H1 (cell line): ENCODE measurements around the gene CASS4. TPM values are rescaled to one million over a fixed set of nuclear protein-coding genes. Genes with fewer than 3 reads are reported as not detected.

Source experiments
- CTCF ChIA-PET: fragments of 300-600 bp; sonication (Branson Sonifier 250); formaldehyde crosslinking; loops from one replicate; lab custom pipeline; 2021; ENCODE audit not compliant: partially characterized antibody; lab: Charles Lee
- POLR2A ChIA-PET: fragments of 300-600 bp; sonication (Branson Sonifier 250); formaldehyde crosslinking; loops from one replicate; lab custom pipeline; 2021; ENCODE audit warnings: inconsistent platforms; ENCODE audit not compliant: partially characterized antibody; lab: Charles Lee
- DNase-seq, 2 experiments: peaks; one replicate each; pipeline versions ENCODE4 v3.0.0 to v3.0.0-alpha.2; 2010 to 2022; ENCODE audit warnings: low spot score in 2 of 2, low read depth in 1 of 2, mixed read lengths in 1 of 2
- FAIRE-seq: peaks from 2 replicates; lab custom pipeline; 2011; peaks lifted over from hg19 to GRCh38; lab: Jason Lieb, UNC
- H2AFZ ChIP-seq: 2 replicates; pipeline ENCODE4 v1.8.1; 2012; ENCODE audit warnings: low read length, inconsistent platforms
- H2AK5ac ChIP-seq: 2 replicates; pipeline ENCODE4 v1.6.1; 2013; ENCODE audit warnings: low read depth, low read length
- H2BK120ac ChIP-seq: replicated peaks from 2 replicates; pipeline ENCODE3; 2013; ENCODE audit warnings: low read depth, low read length, inconsistent platforms
- H2BK12ac ChIP-seq: 2 replicates; pipeline ENCODE4 v1.6.1; 2013; ENCODE audit warnings: low read depth, low read length
- H2BK15ac ChIP-seq: 2 replicates; pipeline ENCODE4 v1.6.1; 2013; ENCODE audit warnings: low read length
- H2BK20ac ChIP-seq: 2 replicates; pipeline ENCODE4 v1.6.1; 2013; ENCODE audit warnings: low read length
- H2BK5ac ChIP-seq: 2 replicates; pipeline ENCODE4 v1.6.1; 2013; ENCODE audit warnings: low read depth, low read length
- H3K14ac ChIP-seq: 2 replicates; pipeline ENCODE4 v1.6.1; 2013; ENCODE audit warnings: inconsistent platforms; ENCODE audit not compliant: insufficient read length
- H3K18ac ChIP-seq: 2 replicates; pipeline ENCODE4 v1.6.1; 2013; ENCODE audit warnings: low read length; ENCODE audit errors: extremely low read depth
- H3K23ac ChIP-seq: 2 replicates; pipeline ENCODE4 v1.6.1; 2013; ENCODE audit warnings: inconsistent platforms; ENCODE audit not compliant: insufficient read length
- H3K23me2 ChIP-seq: 2 replicates; pipeline ENCODE4 v1.6.1; 2013; ENCODE audit warnings: low read depth, low read length
- H3K27ac ChIP-seq: 2 replicates; pipeline ENCODE4 v1.6.1; 2011; ENCODE audit warnings: low read depth, low read length, inconsistent platforms
- H3K27me3 ChIP-seq, 4 experiments: replicated peaks in 1 of 4; 1 replicate in 1 of 4; 2 replicates in 3 of 4; pipeline versions ENCODE4 v1.6.1 to v1.8.1; 2011 to 2013; ENCODE audit warnings: low read length in 3 of 4, mild to moderate bottlenecking in 3 of 4, inconsistent platforms in 2 of 4, mixed read lengths in 2 of 4, moderate library complexity in 1 of 4; ENCODE audit not compliant: control insufficient read depth in 3 of 4, insufficient read depth in 3 of 4; ENCODE audit errors: extremely low read depth in 1 of 4
- H3K36me3 ChIP-seq, 4 experiments: 2 replicates each; pipeline versions ENCODE4 v1.6.1 to v1.8.1; 2011 to 2013; ENCODE audit warnings: mild to moderate bottlenecking in 4 of 4, low read length in 3 of 4, moderate library complexity in 2 of 4, control low read depth in 1 of 4, inconsistent platforms in 1 of 4; ENCODE audit not compliant: insufficient read depth in 4 of 4, control insufficient read depth in 2 of 4
- H3K4ac ChIP-seq: replicated peaks from 2 replicates; pipeline ENCODE3; 2013; ENCODE audit warnings: low read length, low read depth, mixed read lengths, inconsistent platforms; ENCODE audit not compliant: insufficient read length
- H3K4me1 ChIP-seq, 4 experiments: replicated peaks in 1 of 4; 1 replicate in 1 of 4; 2 replicates in 3 of 4; pipeline versions ENCODE4 v1.6.1 to v1.8.1; 2011 to 2013; ENCODE audit warnings: low read length in 3 of 4, inconsistent platforms in 2 of 4, mixed read lengths in 1 of 4; ENCODE audit not compliant: insufficient read depth in 4 of 4, control insufficient read depth in 3 of 4
- H3K4me2 ChIP-seq, 2 experiments: 2 replicates each; pipeline versions ENCODE4 v1.6.1 to v1.8.1; 2011 to 2013; ENCODE audit warnings: low read depth in 2 of 2, low read length in 2 of 2, control low read depth in 1 of 2, inconsistent platforms in 1 of 2, mild to moderate bottlenecking in 1 of 2; ENCODE audit not compliant: insufficient read depth in 1 of 2
- H3K4me3 ChIP-seq, 4 experiments: fragments of 200-600, 300-600 bp in 1 of 4; sonication (generic), shearing (Covaris generic), sonication (Bioruptor Twin) in 1 of 4; 2 replicates each; pipeline versions ENCODE4 v1.5.1 to v1.8.1; 2011 to 2016; ENCODE audit warnings: low read length in 4 of 4, low read depth in 3 of 4, control low read depth in 2 of 4, inconsistent platforms in 2 of 4, mild to moderate bottlenecking in 2 of 4, mixed read lengths in 1 of 4, moderate library complexity in 1 of 4; ENCODE audit not compliant: insufficient read depth in 2 of 4; ENCODE audit errors: extremely low read depth in 1 of 4
- H3K56ac ChIP-seq: replicated peaks from 2 replicates; pipeline ENCODE3; 2013; ENCODE audit warnings: low read depth, mild to moderate bottlenecking, mixed read lengths, low read length, inconsistent platforms; ENCODE audit not compliant: insufficient read length
- H3K79me1 ChIP-seq: 2 replicates; pipeline ENCODE4 v1.6.1; 2013; ENCODE audit warnings: low read depth, low read length, control low read depth
- H3K79me2 ChIP-seq, 2 experiments: 2 replicates each; pipeline versions ENCODE4 v1.6.1 to v1.8.1; 2012 to 2013; ENCODE audit warnings: low read length in 2 of 2, mild to moderate bottlenecking in 2 of 2, inconsistent platforms in 1 of 2; ENCODE audit not compliant: insufficient read depth in 2 of 2, control insufficient read depth in 1 of 2
- H3K9ac ChIP-seq, 4 experiments: replicated peaks in 1 of 4; 1 replicate in 1 of 4; 2 replicates in 3 of 4; pipeline versions ENCODE4 v1.6.1 to v1.8.1; 2011 to 2013; ENCODE audit warnings: low read depth in 3 of 4, low read length in 3 of 4, control low read depth in 2 of 4, mild to moderate bottlenecking in 2 of 4, moderate library complexity in 2 of 4, inconsistent platforms in 1 of 4; ENCODE audit errors: extremely low read depth in 1 of 4
- H3K9me3 ChIP-seq, 2 experiments: 2 replicates each; pipeline versions ENCODE4 v1.6.1 to v1.8.1; 2012 to 2013; ENCODE audit warnings: mild to moderate bottlenecking in 2 of 2, moderate library complexity in 2 of 2, control low read depth in 1 of 2, inconsistent platforms in 1 of 2, low read depth in 1 of 2, low read length in 1 of 2, mixed read lengths in 1 of 2; ENCODE audit not compliant: insufficient read depth in 2 of 2
- H4K20me1 ChIP-seq, 2 experiments: replicated peaks in 1 of 2; 2 replicates each; pipeline versions ENCODE3 to v1.8.1; 2011 to 2013; ENCODE audit warnings: inconsistent platforms in 2 of 2, low read length in 2 of 2, mild to moderate bottlenecking in 1 of 2; ENCODE audit not compliant: insufficient read depth in 2 of 2, control insufficient read depth in 1 of 2
- H4K5ac ChIP-seq: 2 replicates; pipeline ENCODE4 v1.6.1; 2013; ENCODE audit warnings: low read length, low read depth, mixed read lengths, inconsistent platforms; ENCODE audit not compliant: insufficient read length
- H4K8ac ChIP-seq: 2 replicates; pipeline ENCODE4 v1.8.0; 2013; ENCODE audit warnings: mild to moderate bottlenecking, moderate library complexity, low read length, inconsistent platforms; ENCODE audit not compliant: insufficient read depth; ENCODE audit errors: extremely low read depth
- H4K91ac ChIP-seq: replicated peaks from 2 replicates; pipeline ENCODE3; 2013; ENCODE audit warnings: low read length, mixed read lengths, inconsistent platforms; ENCODE audit not compliant: insufficient read length
- GABPA ChIP-seq: IDR thresholded peaks from 2 replicates; pipeline ENCODE4 v1.6.1; 2011; ENCODE audit warnings: mild to moderate bottlenecking, low read length, moderate library complexity, borderline replicate concordance; ENCODE audit not compliant: insufficient read depth
- HDAC2 ChIP-seq, 2 experiments: fragments of 300-600 bp in 1 of 2; sonication (generic) in 1 of 2; IDR thresholded peaks; 2 replicates each; pipeline ENCODE4 v1.6.1; 2011 to 2012; ENCODE audit warnings: low read depth in 2 of 2, low read length in 2 of 2, mild to moderate bottlenecking in 2 of 2, moderate library complexity in 2 of 2, borderline replicate concordance in 1 of 2, inconsistent platforms in 1 of 2
- SIRT6 ChIP-seq: IDR thresholded peaks from one replicate; pipeline ENCODE4 v1.7.1; 2012; ENCODE audit warnings: low read length, inconsistent platforms
- SP1 ChIP-seq: IDR thresholded peaks from 2 replicates; pipeline ENCODE4 v1.6.1; 2011; ENCODE audit warnings: low read depth, low read length
- WGBS, 2 experiments: shearing (Covaris generic) in 1 of 2; methylation state at CpG; one replicate each; pipeline versions ENCODE4 v1.1.6 to v1.1.7; 2013 to 2015; ENCODE audit warnings: low lambda C conversion rate in 2 of 2, mixed read lengths in 2 of 2, inconsistent platforms in 1 of 2, low coverage in 1 of 2, missing lambda C conversion rate in 1 of 2; ENCODE audit not compliant: insufficient replicate concordance in 2 of 2, insufficient coverage in 1 of 2, insufficient read length in 1 of 2; ENCODE audit errors: extremely low coverage in 1 of 2, missing lambda C conversion rate in 1 of 2; 5-methylcytosine and 5-hydroxymethylcytosine counted together
- long read RNA-seq, 2 experiments: library from RNA in 1 of 2; library from capped mRNA in 1 of 2; stranded (forward); transcript quantifications; one replicate each; pipeline ENCODE4 v2.0.0, GENCODE V29; 2021; ENCODE audit warnings: inconsistent platforms in 1 of 2
- polyA minus RNA-seq, 3 experiments: library from RNA; depleted of rRNA, polyadenylated mRNA; stranded (reverse); fragments of >200 nt; gene quantifications; 1 replicate in 2 of 3; 2 replicates in 1 of 3; pipeline ENCODE4 v1.2.3, GENCODE V29; 2011
- polyA plus RNA-seq, 7 experiments: library from polyadenylated mRNA; depleted of rRNA in 3 of 7; stranded (reverse) in 5 of 7; unstranded in 2 of 7; fragments of >200 nt in 5 of 7; fragments of 200-250 nt in 2 of 7; gene quantifications; 1 replicate in 5 of 7; 2 replicates in 1 of 7; 4 replicates in 1 of 7; pipeline versions ENCODE4 v1.2.1 to v1.2.3, GENCODE V29; 2011 to 2013; ENCODE audit warnings: missing spikeins in 2 of 7, mixed read lengths in 2 of 7
- total RNA-seq: library from RNA; stranded (reverse); fragmentation: NEBNext Ultra II Directional; extraction: Animal tissue kit (Norgen Biotek cat#: 25700); gene quantifications from 2 replicates; pipeline ENCODE4 v1.2.1, GENCODE V29; 2021
- TF ChIP-seq, protein P1 (sequence below): IDR thresholded peaks from 2 replicates; pipeline ENCODE4 v1.6.1; 2011; ENCODE audit warnings: low read length, improper control_type of control experiment

CASS4 gene, protein sequence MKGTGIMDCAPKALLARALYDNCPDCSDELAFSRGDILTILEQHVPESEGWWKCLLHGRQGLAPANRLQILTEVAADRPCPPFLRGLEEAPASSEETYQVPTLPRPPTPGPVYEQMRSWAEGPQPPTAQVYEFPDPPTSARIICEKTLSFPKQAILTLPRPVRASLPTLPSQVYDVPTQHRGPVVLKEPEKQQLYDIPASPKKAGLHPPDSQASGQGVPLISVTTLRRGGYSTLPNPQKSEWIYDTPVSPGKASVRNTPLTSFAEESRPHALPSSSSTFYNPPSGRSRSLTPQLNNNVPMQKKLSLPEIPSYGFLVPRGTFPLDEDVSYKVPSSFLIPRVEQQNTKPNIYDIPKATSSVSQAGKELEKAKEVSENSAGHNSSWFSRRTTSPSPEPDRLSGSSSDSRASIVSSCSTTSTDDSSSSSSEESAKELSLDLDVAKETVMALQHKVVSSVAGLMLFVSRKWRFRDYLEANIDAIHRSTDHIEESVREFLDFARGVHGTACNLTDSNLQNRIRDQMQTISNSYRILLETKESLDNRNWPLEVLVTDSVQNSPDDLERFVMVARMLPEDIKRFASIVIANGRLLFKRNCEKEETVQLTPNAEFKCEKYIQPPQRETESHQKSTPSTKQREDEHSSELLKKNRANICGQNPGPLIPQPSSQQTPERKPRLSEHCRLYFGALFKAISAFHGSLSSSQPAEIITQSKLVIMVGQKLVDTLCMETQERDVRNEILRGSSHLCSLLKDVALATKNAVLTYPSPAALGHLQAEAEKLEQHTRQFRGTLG
- not detected in 2 replicates for total RNA-seq
- polyA plus RNA-seq (2011; rRNA removed), result not detected in 2 replicates
- not detected for polyA plus RNA-seq (2011; cell fraction: cytosol; rRNA removed)
- not detected for polyA plus RNA-seq (2011; cell fraction: nucleus; rRNA removed)
- not detected in 4 replicates for polyA plus RNA-seq (2012, experiment 1 of 2)
- not detected for polyA plus RNA-seq (2012, experiment 2 of 2)
- polyA plus RNA-seq (2013, experiment 1 of 2), result 0.04 TPM
- 0.02 TPM for polyA plus RNA-seq (2013, experiment 2 of 2)
- polyA minus RNA-seq (2011; rRNA and poly(A)+ RNA removed), result not detected in 2 replicates
- polyA minus RNA-seq (2011; cell fraction: cytosol; rRNA and poly(A)+ RNA removed), result not detected
- not detected for polyA minus RNA-seq (2011; cell fraction: nucleus; rRNA and poly(A)+ RNA removed)
- long read RNA-seq, experiment 1, result 0 reads
- long read RNA-seq, experiment 2, result 0 reads

DNA sequence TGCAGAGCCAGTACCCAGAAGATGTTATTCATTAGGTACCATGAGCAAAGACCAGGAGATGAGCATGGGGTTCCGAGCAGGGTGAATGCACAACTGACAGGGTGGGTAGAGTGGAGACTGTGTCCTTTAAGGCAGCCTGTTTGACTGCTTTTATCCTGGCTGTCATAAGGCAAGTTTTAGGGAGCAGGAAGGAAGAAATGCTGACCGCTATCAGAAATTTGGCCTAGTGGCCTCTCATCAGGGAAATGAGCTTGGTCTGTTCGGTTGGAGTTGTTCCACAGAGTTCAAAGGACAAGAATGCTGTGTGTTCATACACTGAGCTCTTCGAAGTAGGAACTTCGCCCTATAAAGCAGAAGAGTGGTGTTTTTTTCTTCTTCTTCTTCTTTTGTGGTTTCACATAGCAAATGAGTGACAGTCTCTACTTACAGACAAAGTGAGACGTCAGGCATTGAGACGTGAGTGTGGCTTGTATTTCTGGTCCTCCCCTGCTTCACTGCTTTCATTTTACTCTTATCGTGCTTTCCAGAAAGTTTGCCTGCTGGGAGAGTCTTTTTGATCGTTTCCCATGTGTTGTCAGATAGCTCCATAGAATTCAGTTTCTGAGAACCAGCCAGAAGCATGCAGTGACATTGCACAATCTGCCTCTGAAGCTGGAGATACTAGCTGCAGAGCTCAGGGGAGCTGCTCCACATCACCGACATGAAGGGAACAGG is at the start of gene CASS4:
TSS of gene CASS4 (plus strand) at position 502 of the 714 bp plus-strand sequence. CDS start at position 701, 199 bp downstream.
- no peak within 1 kb of the TSS for H2AFZ ChIP-seq
- no peak within 1 kb of the TSS for H3K9ac ChIP-seq
- no peak within 1 kb of the TSS for H3K4me3 ChIP-seq
- no peaks in the 10 kb centered on the region for H3K27me3 ChIP-seq
- no peak within 1 kb of the TSS for H2BK15ac ChIP-seq
- H4K20me1 ChIP-seq, result peaks cover 2 to 4% of the 10 kb centered on the region in 2 experiments
- H3K56ac ChIP-seq, result no peak within 1 kb of the TSS
- FAIRE-seq (no peak), DNase-seq (no peak)
- H3K79me1 ChIP-seq, result no peaks in the 10 kb centered on the region
- CTCF ChIA-PET, result interaction anchor here (0.7 to 1.5 kb wide), 3 partner anchors 11 to 94 kb away, joined by 3 to 4 read pairs (median 3); no protein-coding TSS in a partner anchor
- no peak within 1 kb of the TSS for H2BK20ac ChIP-seq
- H2BK5ac ChIP-seq, result no peak within 1 kb of the TSS
- H2BK120ac ChIP-seq, result no peak within 1 kb of the TSS
- WGBS, 2 experiments, result 93% methylated on average over 10 of the region's 10 CpGs; no CpG with 5 or more reads in 1 of the 2 experiments
- no peak within 1 kb of the TSS for H3K18ac ChIP-seq
- POLR2A ChIA-PET, result interaction anchor here (0.5 to 1.1 kb wide), 2 partner anchors 18 to 77 kb away, joined by 3 read pairs; no protein-coding TSS in a partner anchor
- no peaks in the 10 kb centered on the region for H3K9me3 ChIP-seq
- no peak within 1 kb of the TSS for H3K23ac ChIP-seq
- no peak within 1 kb of the TSS for H4K8ac ChIP-seq
- no peak within 1 kb of the TSS for H3K4ac ChIP-seq
- no peaks in the 10 kb centered on the region for H3K4me1 ChIP-seq
- no peak within 1 kb of the TSS for H3K14ac ChIP-seq
- no peak within 1 kb of the TSS for H2AK5ac ChIP-seq
- H4K5ac ChIP-seq, result no peak within 1 kb of the TSS
- no peaks in the 10 kb centered on the region for H3K79me2 ChIP-seq
- no peak within 1 kb of the TSS for H3K4me2 ChIP-seq
- no peak within 1 kb of the TSS for H2BK12ac ChIP-seq
- peaks cover 0 to 15% (median 8%) of the 10 kb centered on the region in 4 experiments; a peak in 6 of 8 replicates for H3K36me3 ChIP-seq
- no peak within 1 kb of the TSS for H3K27ac ChIP-seq
- no peak within 1 kb of the TSS for H4K91ac ChIP-seq
- H3K23me2 ChIP-seq, result no peaks in the 10 kb centered on the region
- TF ChIP-seq, protein P1, sequence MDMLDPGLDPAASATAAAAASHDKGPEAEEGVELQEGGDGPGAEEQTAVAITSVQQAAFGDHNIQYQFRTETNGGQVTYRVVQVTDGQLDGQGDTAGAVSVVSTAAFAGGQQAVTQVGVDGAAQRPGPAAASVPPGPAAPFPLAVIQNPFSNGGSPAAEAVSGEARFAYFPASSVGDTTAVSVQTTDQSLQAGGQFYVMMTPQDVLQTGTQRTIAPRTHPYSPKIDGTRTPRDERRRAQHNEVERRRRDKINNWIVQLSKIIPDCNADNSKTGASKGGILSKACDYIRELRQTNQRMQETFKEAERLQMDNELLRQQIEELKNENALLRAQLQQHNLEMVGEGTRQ, result no peak
- TF ChIP-seq SIRT6 (no peak), SP1 (no peak), GABPA (no peak), HDAC2 (IDR thresholded peaks at IDR 0.05; ENCODE audit: borderline replicate concordance in 1 of 2, low read depth in 2 of 2, low read length in 2 of 2) (no peak)
